H1 (cell line): Measurements from ENCODE around the gene INO80C. TPM values are rescaled to one million over a fixed set of nuclear protein-coding genes. Genes with fewer than 3 reads are reported as not detected.

Experiments
- ASH2L ChIP-seq: fragments of 200-600, 300-600 bp; sonication (generic); IDR thresholded peaks from one replicate; pipeline ENCODE4 v1.7.1; 2017; ENCODE audit warnings: low read length
- SP1 ChIP-seq: IDR thresholded peaks from 2 replicates; pipeline ENCODE4 v1.6.1; 2011; ENCODE audit warnings: low read depth, low read length
- USF2 ChIP-seq: IDR thresholded peaks from 2 replicates; pipeline ENCODE4 v1.6.1; 2011; ENCODE audit warnings: low read length, improper control_type of control experiment
- polyA plus RNA-seq, 7 experiments: library from polyadenylated mRNA; depleted of rRNA in 3 of 7; stranded (reverse) in 5 of 7; unstranded in 2 of 7; fragments of >200 nt in 5 of 7; fragments of 200-250 nt in 2 of 7; gene quantifications; 1 replicate in 5 of 7; 2 replicates in 1 of 7; 4 replicates in 1 of 7; pipeline versions ENCODE4 v1.2.1 to v1.2.3, GENCODE V29; 2011 to 2013; ENCODE audit warnings: missing spikeins in 2 of 7, mixed read lengths in 2 of 7
- total RNA-seq: library from RNA; stranded (reverse); fragmentation: NEBNext Ultra II Directional; extraction: Animal tissue kit (Norgen Biotek cat#: 25700); gene quantifications from 2 replicates; pipeline ENCODE4 v1.2.1, GENCODE V29; 2021

Gene INO80C
- total and polyA plus RNA-seq, 2 of the 8 experiments (the other 6 are each of a cell fraction or from before 2014, with no cell fraction given), result 30.1 to 48.9 TPM

GRCh38 chr18:35422237-35422636 lies 75.5 kb downstream of the INO80C start (continued):
- TF ChIP-seq USF2, result no peak
- no peak for TF ChIP-seq ASH2L
- TF ChIP-seq SP1, result no peak
